Lower leg skin (tissue), 3 donors: Measurements from ENCODE around the gene NR6A1.

Source experiments
- CTCF ChIP-seq, 3 donors: fragments of 450-650 bp; IDR thresholded peaks; one replicate each; pipeline ENCODE4 v1.5.1; 2016; ENCODE audit warnings: antibody characterized with exemption in 3 of 3, mild to moderate bottlenecking in 3 of 3, moderate library complexity in 2 of 3
- POLR2A ChIP-seq, 2 donors: fragments of 450-650 bp; IDR thresholded peaks; one replicate each; pipeline ENCODE4 v1.6.1; 2016 to 2017; ENCODE audit warnings: antibody characterized with exemption in 2 of 2, mild to moderate bottlenecking in 1 of 2, moderate library complexity in 1 of 2

GRCh38 chr9:124769549-124770358 is 1.4 kb downstream of the NR6A1 start:
- TF ChIP-seq CTCF (IDR thresholded peaks at IDR 0.05) (no peak), POLR2A (IDR thresholded peaks at IDR 0.05) (no peak)
